Skeletal muscle tissue (tissue), 4 donors: Measurements from ENCODE around the gene LYSET. TPM values are rescaled to one million over a fixed set of nuclear protein-coding genes. Genes with fewer than 3 reads are reported as not detected.
"Not testable (repeated sequence)": the region's sequence is repeated elsewhere in the genome, so short reads cannot be mapped to it uniquely, and the experiment has no call there.

ENCODE experiments used
- H3K27ac ChIP-seq: one replicate; pipeline ENCODE4 v1.7.0; 2013; ENCODE audit warnings: mild to moderate bottlenecking, low read depth, low read length, inconsistent platforms
- H3K27me3 ChIP-seq, 3 donors: one replicate each; pipeline ENCODE4 v1.7.0; 2013; ENCODE audit warnings: low read length in 3 of 3; ENCODE audit not compliant: control insufficient read depth in 3 of 3, insufficient read depth in 3 of 3
- H3K36me3 ChIP-seq, 3 donors: one replicate each; pipeline ENCODE4 v1.7.0; 2013; ENCODE audit warnings: low read length in 3 of 3; ENCODE audit not compliant: control insufficient read depth in 3 of 3, insufficient read depth in 3 of 3
- H3K4me1 ChIP-seq, 3 donors: one replicate each; pipeline ENCODE4 v1.7.0; 2013; ENCODE audit warnings: low read length in 3 of 3, mild to moderate bottlenecking in 3 of 3; ENCODE audit not compliant: control insufficient read depth in 3 of 3, insufficient read depth in 3 of 3
- H3K4me3 ChIP-seq, 3 donors: one replicate each; pipeline ENCODE4 v1.7.0; 2013; ENCODE audit warnings: low read length in 3 of 3
- H3K9ac ChIP-seq, 3 donors: one replicate each; pipeline ENCODE4 v1.7.0; 2013; ENCODE audit warnings: low read length in 3 of 3, mild to moderate bottlenecking in 3 of 3, moderate library complexity in 2 of 3, low read depth in 1 of 3
- H3K9me3 ChIP-seq, 3 donors: one replicate each; pipeline ENCODE4 v1.7.0; 2013; ENCODE audit warnings: low read length in 3 of 3; ENCODE audit not compliant: control insufficient read depth in 3 of 3
- total RNA-seq: library from RNA; depleted of rRNA; stranded (reverse); fragments of >200 nt; gene quantifications from one replicate; pipeline ENCODE4 v1.2.3, GENCODE V29; 2014
- donor health status: Osteomylitis.

The LYSET gene
- total RNA-seq, 1 donor from 2014 or later: 7.3 TPM

GRCh38 chr14:93153121-93153520 is 32.0 kb upstream of the LYSET start:
- no peak overlapping the region for H3K27ac ChIP-seq
- H3K9ac ChIP-seq: no peak overlapping the region
- peaks cover 0 to 6% (median 3%) of the 10 kb centered on the region in 3 donors for H3K27me3 ChIP-seq
- no peak overlapping the region for H3K4me3 ChIP-seq
- no peaks in the 10 kb centered on the region for H3K4me1 ChIP-seq
- no peaks in the 10 kb centered on the region for H3K9me3 ChIP-seq
- no peaks in the 10 kb centered on the region for H3K36me3 ChIP-seq

- H3K4me1 ChIP-seq: no peaks in the 10 kb centered on the region
- no peaks in the 10 kb centered on the region for H3K36me3 ChIP-seq
- H3K9me3 ChIP-seq: no peaks in the 10 kb centered on the region
- no peak overlapping the region for H3K9ac ChIP-seq
- peaks cover 0 to 6% (median 3%) of the 10 kb centered on the region in 3 donors for H3K27me3 ChIP-seq
- H3K4me3 ChIP-seq: no peak overlapping the region
- no peak overlapping the region for H3K27ac ChIP-seq
Measured at GRCh38 chr14:93155667-93156066, 29.4 kb upstream of the LYSET start.

- H3K9me3 ChIP-seq: no peaks in the 10 kb centered on the region
- no peak overlapping the region for H3K9ac ChIP-seq
- H3K36me3 ChIP-seq: no peaks in the 10 kb centered on the region
- no peak overlapping the region for H3K4me3 ChIP-seq
- no peaks in the 10 kb centered on the region for H3K4me1 ChIP-seq
- H3K27ac ChIP-seq: no peak overlapping the region
- H3K27me3 ChIP-seq: peaks cover 0 to 6% (median 3%) of the 10 kb centered on the region in 3 donors
Measured at GRCh38 chr14:93156693-93157369, 28.3 kb upstream of the LYSET start.

GRCh38 chr14:93158349-93158748 is 26.8 kb upstream of the LYSET start:
- not testable (repeated sequence) for H3K9ac ChIP-seq, H3K27ac ChIP-seq, H3K36me3 ChIP-seq, H3K4me1 ChIP-seq, H3K4me3 ChIP-seq, H3K9me3 ChIP-seq, H3K27me3 ChIP-seq

- H3K36me3 ChIP-seq, H3K4me3 ChIP-seq, H3K27me3 ChIP-seq, H3K27ac ChIP-seq, H3K9me3 ChIP-seq, H3K9ac ChIP-seq, H3K4me1 ChIP-seq: not testable (repeated sequence)
Measured at GRCh38 chr14:93159625-93160352, 25.3 kb upstream of the LYSET start.

GRCh38 chr14:93160353-93160801 is 24.7 kb upstream of the LYSET start:
- no peak overlapping the region for H3K9ac ChIP-seq
- H3K4me1 ChIP-seq: no peaks in the 10 kb centered on the region
- H3K9me3 ChIP-seq: no peaks in the 10 kb centered on the region
- H3K4me3 ChIP-seq: no peak overlapping the region
- H3K36me3 ChIP-seq: no peaks in the 10 kb centered on the region
- no peaks in the 10 kb centered on the region for H3K27me3 ChIP-seq
- no peak overlapping the region for H3K27ac ChIP-seq

GRCh38 chr14:93161411-93161940 is 23.6 kb upstream of the LYSET start:
- H3K4me3 ChIP-seq: no peak overlapping the region
- H3K9ac ChIP-seq: no peak overlapping the region
- no peak overlapping the region for H3K27ac ChIP-seq
- H3K9me3 ChIP-seq: no peaks in the 10 kb centered on the region
- H3K36me3 ChIP-seq: no peaks in the 10 kb centered on the region
- H3K27me3 ChIP-seq: no peaks in the 10 kb centered on the region
- no peaks in the 10 kb centered on the region for H3K4me1 ChIP-seq

- Histone ChIP-seq H3K4me1 (no peaks in the 10 kb centered on the region), H3K9me3 (no peaks in the 10 kb centered on the region), H3K36me3 (no peaks in the 10 kb centered on the region), H3K27ac (no peak overlapping the region), H3K4me3 (no peak overlapping the region), H3K27me3 (no peaks in the 10 kb centered on the region), H3K9ac (no peak overlapping the region)
Measured at GRCh38 chr14:93163564-93163963, 21.6 kb upstream of the LYSET start.

GRCh38 chr14:93165271-93166265 is 19.5 kb upstream of the LYSET start:
- H3K27me3 ChIP-seq, H3K9ac ChIP-seq, H3K4me1 ChIP-seq, H3K4me3 ChIP-seq, H3K9me3 ChIP-seq, H3K27ac ChIP-seq, H3K36me3 ChIP-seq: not testable (repeated sequence)
